ENCODE measurements around the gene NMU.
A peak's percentile ranks its signal among the peaks of the same experiment; 100 is the strongest.
"Not testable (repeated sequence)": the region's sequence is repeated elsewhere in the genome, so short reads cannot be mapped to it uniquely, and the experiment has no call there.

The NMU gene

DNA sequence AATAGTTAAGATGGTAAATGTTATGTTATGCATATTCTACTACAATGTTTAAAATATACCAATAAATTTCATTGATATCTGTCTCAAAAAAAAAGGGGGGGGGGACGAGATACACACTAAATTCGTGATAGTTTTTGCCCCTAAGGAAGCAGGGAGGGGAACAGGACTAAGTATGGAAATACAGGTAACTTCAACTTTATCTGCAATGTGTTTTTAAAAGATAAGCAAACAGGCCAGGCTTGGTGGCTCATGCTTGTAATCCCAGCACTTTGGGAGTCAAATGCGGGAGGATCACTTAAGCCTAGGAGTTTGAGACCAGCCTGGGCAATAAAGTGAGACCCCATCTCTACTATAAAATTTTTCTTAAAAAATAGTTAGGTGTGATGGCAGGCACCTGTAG is 76.0 kb downstream of the NMU start:
- DNase-seq (ENCODE audit: low read depth): no peak

DNA sequence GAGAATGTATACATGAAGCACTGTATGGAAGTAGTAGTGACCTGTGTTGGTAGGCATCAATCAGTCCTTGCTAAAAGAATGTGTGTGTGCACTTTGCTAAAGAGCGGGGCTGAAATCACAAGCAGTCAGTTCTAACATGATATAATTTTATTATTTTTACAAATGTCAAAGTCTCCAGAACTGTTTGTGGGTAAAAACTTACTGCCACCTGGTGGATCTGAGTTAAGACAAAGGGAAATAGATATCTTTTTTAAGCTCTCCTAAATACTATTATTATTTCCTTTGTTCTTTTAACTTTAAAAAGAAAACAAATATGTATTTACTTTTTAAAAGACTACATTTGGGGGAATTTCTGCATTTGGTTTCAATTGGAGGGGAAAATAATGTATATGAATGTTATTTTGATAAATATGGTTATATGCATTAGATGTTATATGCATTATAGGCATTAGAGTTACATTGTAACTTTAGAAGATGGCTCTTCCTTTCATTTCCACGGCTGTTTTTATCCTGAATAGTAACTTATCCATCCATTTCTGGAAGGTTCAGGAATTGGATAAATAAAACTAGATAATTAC is 81.6 kb downstream of the NMU start:
- peak; percentile 63 for DNase-seq (ENCODE audit: low read depth)

DNA sequence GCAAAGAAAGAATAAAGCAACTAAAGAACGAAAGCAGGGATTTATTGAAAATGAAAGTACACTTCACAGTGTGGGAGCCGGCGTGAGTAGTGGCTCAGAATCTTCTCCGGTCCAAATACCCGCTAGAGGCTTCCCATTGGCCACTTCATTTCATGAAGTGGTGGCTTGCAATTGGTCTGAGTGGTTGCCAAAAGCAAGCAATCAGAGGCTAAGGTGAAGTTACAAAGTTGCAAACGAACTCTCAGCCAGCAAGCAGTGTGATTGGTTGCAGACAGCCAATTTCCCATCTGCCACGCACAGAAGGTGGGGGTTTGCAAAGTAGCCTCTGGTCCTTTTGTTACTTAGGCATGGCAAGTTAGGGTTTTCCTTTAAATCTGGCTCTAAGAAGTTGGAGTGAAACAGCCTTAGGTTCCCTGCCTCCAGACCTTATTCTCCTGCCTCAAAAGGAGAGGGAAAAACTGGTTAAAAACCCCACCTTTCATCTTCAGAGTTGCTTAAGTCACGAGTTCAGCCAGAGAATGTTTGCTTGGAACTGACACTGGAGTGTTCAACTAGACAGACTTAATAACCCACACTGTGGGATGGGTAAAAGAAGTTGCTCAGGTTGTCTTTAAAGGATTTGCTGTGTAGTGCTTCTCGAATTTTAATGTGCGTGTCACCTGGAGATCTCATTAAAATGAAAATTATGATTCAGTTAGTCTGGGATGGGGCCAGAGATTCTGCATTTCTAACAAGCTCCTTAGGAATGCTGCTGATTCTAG is 82.5 kb downstream of the NMU start:
- DNase-seq (ENCODE audit: low read depth): peak; percentile 68

DNA sequence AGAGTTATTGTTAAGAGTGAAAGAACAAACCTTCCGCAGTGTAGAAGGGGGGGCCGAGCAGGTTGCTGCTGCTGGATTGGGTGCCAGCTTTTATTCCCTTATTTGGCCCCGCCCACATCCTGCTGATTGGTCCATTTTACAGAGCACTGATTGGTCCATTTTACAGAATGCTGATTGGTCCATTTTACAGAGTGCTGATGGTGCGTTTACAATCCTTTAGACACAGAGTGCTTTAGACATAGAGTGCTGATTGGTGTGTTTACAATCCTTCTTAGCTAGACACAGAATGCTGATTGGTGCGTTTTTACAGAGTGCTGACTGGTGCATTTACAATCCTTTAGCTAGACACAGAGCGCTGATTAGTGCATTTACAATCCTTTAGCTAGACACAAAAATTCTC is 84.1 kb downstream of the NMU start:
- not testable (repeated sequence) for DNase-seq (ENCODE audit: low read depth)

DNA sequence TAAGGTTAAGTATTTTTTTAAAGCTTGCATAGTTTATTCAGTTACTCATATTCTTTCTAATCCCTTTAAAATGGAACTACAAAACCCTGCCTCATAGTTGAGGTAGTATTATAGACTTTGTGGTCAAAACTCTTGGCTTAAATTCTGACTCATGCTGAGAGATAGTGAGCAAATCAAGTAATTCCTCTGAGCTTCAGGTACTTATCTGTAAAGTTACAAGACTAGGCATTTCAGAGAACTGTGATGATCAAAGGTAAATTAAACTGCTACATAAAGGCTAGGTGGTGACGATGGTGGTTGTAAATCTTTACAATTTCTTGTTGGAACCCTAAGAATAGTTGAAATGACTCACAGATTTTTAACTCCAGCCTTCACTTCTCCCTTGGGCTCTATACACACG is 86.2 kb downstream of the NMU start:
- peak; percentile 93 for DNase-seq (ENCODE audit: low read depth)

DNA sequence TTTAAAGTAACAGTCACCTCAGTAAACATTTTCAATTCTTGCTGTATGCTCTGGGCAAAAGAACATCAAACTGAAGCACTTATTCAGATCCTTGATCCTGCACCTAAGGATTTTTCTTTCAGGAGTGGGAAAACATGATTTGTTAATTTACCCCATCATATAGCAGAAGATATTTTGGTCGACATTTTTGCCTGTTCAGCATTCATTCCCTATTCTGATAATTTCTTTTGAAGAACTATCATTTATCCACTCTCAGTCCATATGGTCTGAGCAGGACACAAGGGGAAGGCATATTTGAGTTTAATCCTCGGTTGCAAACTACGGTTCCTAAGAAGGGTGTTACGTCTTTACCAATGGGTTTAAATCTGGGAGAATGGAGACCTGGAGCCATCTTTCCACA is 88.2 kb downstream of the NMU start:
- no peak for DNase-seq (ENCODE audit: low read depth)

DNA sequence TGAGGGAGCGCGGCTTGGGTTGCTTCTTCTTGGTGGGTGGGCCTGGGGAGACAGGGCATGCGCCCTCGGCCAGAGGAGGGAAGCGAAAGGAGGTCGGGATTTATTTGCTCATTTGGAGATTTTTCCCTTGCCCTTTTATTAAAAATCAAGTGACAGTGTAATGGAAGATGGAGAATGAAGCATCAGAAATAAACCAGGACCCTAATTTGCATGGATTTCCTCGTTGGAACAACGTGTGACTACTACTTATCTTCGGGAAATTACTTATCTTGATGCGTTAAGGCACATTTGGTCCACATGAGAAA is 88.7 kb downstream of the NMU start:
- DNase-seq (ENCODE audit: low read depth): no peak

DNA sequence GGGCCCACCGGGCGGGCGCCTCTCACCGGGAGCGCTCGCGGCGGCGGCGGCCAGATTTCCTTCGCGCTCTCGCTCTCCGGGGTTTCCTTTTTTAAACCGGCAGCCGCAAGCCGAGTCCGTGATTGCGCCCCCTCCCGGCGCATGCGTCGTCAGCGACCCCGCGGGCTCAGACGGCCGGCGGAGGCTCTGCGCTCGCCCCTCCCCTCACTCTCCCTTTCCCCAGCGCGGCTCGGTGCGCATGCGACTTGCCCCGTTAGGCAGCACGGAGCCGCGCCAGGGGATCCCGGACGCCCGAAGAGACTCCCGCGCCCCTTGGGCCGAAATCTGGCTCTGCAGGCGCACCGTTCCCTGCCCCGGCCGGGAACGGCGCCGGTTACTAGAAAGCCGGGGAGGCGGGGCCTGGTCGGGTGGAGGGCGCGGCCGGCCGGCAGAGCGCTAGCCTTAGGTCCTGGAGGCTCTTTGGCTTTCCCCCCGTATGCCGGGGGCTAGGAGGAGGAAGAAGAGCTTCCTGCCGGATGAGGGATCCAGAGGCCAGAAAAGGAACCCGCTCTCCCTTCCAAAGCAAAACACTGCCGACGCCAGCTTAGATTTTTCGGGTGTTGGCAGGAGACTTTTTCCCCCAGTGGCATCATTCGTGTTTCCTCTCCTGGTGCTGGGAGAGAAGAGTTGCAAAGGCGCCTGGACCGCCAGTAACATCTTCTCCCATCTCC is 89.2 kb downstream of the NMU start, which contains the start of gene CLOCK:
TSS of gene CLOCK (minus strand) at position 154 of the 710 bp plus-strand sequence. CDS start 64,124 bp downstream, outside the sequence.
- DNase-seq (ENCODE audit: low read depth): peak; percentile 84

DNA sequence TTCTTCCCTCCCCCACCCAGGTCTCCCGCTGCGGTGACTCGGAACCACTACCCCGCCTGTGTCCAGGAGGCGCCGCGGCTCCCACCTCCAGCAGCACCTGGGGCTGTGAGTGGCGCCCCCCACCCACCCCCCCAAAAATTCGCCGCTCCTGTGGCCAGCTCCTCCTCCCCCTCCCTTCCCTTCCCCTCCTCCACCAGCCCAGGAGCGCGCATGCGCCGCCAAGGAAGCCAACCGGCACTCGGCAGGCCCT is 89.7 kb downstream of the NMU start:
- no peak for DNase-seq (ENCODE audit: low read depth)

DNA sequence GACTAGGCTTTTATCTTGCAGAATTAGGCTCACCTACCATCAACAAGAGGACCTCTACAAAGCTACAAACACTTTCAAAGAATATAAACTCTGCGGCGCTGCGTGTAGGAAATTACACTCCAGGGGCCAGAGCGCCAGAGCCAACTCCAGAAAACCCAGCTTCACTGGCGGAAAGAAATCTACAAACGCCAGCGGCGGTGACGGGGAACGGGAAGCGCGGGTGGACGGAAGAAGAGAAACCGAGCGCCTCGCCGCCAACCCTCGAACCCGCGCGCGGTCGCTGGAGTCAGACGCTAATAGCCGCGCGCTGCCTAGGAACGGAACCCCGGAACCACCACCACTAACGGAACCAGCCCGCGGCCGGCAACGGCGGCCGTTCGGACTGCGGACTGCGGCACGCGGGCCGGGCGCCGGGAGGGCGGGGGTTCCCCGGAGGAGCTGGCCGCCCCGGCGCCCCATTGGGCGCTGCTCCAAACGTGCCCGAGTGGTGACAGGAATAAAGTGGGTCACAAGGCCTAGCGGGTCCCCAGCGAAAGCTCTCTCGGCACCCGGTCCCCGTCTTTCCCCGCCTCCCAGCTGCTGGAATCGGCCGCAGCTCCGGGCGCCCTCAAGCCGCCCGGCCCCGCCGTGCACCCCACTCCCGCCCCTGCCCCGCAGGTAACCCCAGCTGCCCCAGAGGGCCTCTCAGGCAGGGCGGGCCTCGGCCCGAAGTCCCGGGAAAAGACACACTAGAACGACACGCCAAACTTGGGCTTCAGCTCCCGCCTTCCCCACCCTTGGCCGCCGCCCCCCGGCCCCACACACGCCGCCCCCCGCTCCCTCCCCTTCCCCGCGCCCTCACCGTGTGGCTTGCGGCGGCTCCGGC is 90.2 kb downstream of the NMU start:
- peak; percentile 70 for DNase-seq (ENCODE audit: low read depth)
